Femur (tissue), 1 donor: Measurements from ENCODE around the gene NQO2.
"Not testable (repeated sequence)": the region's sequence is repeated elsewhere in the genome, so short reads cannot be mapped to it uniquely, and the experiment has no call there.

ENCODE experiments used
- DNase-seq: peaks from one replicate; pipeline ENCODE4 v3.0.0-alpha.2; 2017

NQO2 gene

DNA sequence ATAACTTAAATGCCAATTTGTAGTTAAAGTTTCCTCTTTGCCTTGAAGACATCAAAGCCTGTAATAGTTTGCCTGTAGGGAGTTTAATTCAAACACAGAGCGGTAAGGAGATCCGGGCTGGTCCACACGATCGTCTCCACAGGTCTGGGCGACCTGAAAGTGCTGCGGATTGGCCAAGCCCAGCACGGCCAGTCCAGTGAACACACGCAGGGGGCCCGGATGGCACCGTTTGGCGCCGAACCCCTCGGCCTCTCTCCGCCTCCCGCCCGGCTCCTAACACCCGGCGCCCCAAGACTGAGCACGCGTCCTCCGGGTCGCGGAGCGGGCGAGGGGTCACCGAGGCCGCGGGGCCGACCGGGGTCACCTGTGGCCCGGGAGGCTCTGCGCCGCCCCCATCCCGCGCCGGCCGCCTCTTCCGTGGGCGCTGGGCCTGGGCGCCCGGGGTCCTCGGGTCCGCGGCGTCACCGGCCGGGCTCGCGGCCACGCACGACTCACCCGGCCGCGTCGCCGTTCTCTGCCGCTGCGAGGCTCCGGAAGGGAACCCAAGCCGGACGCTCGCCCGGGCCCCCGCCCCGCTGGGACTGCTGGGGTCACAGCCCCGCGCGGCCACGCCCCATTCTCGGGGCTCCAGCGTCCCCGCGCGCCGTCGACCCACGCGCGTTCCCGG, 28.8 kb upstream of the NQO2 start:
- peak; percentile 75 for DNase-seq

DNA sequence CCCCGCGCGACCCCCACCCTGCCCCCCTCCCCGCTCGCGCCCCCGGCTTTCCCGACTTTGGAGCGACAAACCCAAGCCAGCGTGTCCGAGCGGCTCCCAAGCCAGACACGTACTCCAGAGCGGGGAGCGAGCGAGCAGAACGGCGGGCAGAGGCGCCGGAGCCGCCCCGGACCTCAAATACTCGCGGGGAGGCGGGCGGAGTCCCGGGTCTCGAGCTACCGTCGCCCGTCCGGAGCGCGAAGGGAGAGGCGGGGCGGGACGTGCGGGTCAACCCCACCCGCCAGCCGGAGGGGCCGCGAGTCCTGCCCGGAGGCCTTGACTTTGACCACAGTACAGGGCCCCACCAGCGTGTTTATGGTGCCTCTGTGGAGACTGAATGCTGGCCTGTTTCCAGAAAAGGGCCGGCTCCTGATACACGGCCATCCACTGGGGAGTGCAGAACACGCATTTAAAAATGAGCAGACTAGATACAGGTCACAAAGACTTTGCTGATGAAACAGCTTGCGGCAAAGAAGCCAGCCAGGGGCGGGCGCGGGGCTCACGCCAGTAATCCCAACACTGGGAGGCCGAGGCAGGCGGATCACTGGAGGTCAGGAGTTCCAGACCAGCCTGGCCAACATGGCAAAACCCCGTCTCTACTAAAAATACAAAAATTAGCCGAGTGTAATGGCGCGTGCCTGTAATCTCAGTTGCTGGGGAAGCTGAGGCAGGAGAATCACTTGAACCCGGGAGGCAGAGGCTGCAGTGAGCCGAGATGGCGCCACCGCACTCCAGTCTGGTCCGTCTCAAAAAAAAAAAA, 28.1 kb upstream of the NQO2 start, which contains the start of gene SERPINB6:
Gene SERPINB6 (minus strand): TSS at position 148 of the 799 bp plus-strand sequence. CDS start 12,235 bp downstream, outside the sequence.
- peak; percentile 87 for DNase-seq

GRCh38 chr6:2972219-2972487, 27.5 kb upstream of the NQO2 start:
- DNase-seq = not testable (repeated sequence)

DNA sequence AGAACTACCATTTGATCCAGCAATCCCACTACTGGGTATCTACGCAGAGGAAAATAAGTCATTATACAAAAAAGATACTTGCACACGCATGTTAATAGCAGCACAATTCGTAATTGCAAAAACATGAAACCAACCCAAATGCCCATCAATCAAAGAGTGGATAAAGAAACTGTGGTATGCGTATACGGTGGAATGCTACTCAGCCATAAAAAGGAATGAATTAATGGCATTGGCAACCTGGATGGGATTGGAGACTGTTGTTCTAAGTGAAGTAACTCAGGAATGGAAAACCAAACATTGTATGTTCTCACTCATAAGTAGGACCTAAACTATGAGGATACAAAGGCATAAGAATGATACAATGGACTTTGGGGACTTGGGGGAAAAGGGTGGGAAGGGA, 27.0 kb upstream of the NQO2 start:
- not testable (repeated sequence) for DNase-seq

- not testable (repeated sequence) for DNase-seq
Observed at GRCh38 chr6:2973180-2973579, 26.5 kb upstream of the NQO2 start.

GRCh38 chr6:2973676-2974075, 26.0 kb upstream of the NQO2 start:
- no peak for DNase-seq

GRCh38 chr6:2976060-2976459, 23.6 kb upstream of the NQO2 start:
- DNase-seq = no peak

- DNase-seq = no peak
Observed at GRCh38 chr6:2976571-2977085, 23.1 kb upstream of the NQO2 start.

DNA sequence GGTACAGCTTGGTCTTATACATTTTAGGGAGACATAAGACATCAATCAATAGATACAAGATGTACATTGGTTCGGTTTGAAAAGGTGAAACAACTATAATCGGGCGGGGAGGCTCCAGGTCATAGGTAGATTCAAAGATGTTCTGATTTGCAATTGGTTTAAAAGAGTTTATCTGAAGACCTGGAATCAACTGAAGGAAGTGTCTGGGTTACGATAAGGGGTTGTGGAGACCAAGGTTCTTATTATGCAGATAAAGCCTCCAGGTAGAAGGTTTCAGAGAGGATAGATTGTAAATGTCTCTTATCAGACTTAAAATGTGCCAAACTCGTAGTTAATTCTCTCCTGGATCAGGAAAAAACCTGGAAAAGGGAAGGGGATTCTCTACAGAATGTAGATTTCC, 22.4 kb upstream of the NQO2 start:
- DNase-seq = no peak

DNA sequence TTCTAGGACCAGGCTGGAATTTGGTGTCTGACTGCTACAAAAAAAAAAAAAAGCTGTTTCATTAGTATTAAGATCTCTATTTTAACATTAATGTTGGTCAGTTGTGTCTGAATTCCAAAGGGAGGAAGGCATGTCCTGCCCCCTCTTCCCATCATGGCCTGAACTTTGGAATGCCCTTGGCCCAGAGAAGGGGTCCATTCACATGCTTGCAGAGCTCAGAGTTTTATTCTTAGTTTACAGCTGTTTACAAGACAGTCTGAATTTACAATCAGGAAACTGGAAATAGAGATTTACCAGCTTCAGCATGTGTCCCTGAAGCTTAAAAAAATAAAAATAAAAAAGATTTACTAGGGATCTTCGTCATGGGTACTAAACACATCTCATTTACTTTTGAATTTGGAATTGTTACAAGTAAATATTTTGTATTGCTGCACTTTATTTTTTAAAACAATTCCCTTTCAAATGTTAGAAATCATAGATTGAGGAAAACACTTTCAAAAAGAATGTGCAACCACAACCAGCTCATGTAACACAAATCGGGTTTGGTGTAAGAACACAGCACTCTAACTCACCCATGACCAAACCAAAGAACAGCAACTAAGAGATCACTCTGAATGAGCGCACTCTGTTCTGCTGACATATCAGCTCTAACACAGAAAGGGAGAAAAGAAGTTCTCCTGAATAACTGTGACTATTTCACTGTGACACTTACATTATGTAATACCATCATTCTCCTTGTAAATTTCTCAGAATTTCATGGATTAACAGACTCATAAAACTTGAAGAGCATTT, 21.7 kb upstream of the NQO2 start:
- DNase-seq = no peak

- DNase-seq = no peak
Observed at GRCh38 chr6:2978923-2979322, 20.8 kb upstream of the NQO2 start.

- no peak for DNase-seq
Observed at GRCh38 chr6:2979819-2980464, 19.8 kb upstream of the NQO2 start.

DNA sequence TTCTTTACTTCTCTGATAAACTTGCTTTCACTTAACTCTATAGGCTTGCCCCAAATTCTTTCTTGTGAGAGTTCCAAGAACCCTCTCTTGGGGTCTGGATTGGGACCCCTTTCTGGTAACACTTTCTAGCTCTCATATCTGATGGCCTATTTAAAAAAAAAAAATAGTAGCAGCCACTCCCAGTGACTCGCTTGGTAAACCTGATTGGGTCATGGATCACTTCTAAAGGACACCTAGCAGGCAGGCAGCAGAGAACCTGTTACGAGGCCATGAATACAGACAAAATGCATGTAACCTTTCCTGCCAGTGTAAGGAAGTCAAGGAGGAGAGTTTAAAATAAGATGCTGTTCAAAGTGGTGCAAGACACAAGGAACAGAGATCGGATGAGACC, 19.2 kb upstream of the NQO2 start:
- DNase-seq = no peak

- DNase-seq = no peak
Observed at GRCh38 chr6:2982426-2983117, 17.1 kb upstream of the NQO2 start.

DNA sequence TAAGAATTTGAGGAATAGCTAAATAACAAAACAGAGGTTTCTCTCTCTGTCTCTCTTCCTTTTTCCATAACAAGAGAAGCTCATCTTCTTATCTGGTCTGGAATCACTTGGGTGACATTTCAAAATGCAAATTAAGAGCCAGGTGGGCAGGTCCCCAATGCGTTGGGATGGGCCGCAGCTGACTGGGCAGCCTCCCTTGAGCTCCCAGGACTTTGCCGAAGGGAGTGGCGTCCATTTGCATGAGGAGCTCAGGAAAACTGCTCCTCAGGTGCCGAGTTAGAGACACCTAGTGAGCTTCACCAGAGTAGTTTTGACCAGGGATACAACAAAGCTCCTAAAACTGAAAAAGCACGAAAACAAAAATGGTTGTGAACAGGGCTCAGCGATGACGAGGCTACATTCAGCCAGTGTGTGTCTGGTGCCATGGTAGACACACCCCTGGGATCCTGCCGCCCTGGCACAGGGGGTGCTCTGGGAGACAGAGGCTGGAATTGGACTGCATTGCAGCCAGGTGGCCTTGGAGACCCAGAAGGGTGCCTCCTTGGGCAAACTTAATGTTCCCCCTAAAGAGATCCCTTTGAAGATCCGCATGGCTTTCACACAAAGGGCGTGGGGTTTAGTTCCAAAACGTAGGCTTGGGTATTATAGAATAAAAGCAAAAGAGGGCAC, 14.8 kb upstream of the NQO2 start:
- no peak for DNase-seq

- peak; percentile 72 for DNase-seq
Observed at GRCh38 chr6:2986722-2987221, 12.9 kb upstream of the NQO2 start.

- no peak for DNase-seq
Observed at GRCh38 chr6:2988094-2988425, 11.6 kb upstream of the NQO2 start.

DNA sequence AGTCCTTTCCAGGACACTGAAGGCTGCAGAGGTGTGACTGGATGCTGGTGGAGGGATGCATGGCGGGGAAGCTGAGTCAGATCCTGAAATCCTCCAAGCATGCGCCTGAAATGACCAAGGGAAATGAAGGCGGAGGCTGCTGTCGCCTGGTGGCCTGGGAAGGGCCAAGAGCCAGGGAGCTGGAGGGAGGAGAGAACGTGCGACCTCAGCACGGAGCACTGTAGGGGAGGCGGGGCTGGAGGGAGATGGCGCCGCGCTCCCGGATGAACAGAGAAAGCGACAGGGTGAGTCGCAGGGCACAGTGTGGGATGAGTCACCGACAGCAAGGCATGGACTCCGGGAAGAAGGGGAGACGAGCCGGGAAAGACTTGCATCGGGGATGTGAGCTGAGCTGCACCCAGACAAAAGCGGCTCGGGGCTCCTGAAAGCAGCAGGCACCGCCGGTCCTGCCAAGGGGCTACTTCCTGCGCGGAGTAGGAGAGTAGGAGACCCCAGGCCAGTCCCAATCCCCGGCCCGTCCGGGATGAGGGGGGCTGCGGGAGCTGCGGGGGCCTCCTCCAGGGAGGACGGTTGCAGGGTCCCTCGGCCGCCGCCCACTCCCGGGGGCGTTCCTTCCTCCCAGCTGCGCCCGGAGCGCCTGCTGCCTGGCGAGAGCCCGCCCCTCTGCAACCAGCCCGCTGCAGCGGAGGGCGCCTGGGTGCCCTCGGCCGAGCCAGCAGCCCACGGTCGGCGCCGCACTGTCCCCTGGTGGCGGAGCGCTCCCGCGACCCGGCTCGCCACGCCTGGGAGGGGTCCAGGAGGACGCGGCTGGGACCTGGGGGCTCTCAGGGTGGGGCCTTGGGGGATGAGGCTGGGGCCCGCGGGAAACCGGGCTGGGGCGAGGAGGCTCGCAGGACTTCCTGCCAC, 11.0 kb upstream of the NQO2 start:
- peak; percentile 92 for DNase-seq

- peak; percentile 94 for DNase-seq
Observed at GRCh38 chr6:2989332-2990247, 10.1 kb upstream of the NQO2 start.
